GM12873 (cell line): ENCODE results near the gene EVPLL.

Experiments used
- CTCF ChIP-seq: IDR thresholded peaks from 2 replicates; pipeline ENCODE4 v1.5.1; 2012; ENCODE audit warnings: low read depth, mild to moderate bottlenecking, moderate library complexity, low read length, control low read depth; ENCODE audit not compliant: insufficient read depth; ENCODE audit errors: missing control alignments

EVPLL gene

DNA sequence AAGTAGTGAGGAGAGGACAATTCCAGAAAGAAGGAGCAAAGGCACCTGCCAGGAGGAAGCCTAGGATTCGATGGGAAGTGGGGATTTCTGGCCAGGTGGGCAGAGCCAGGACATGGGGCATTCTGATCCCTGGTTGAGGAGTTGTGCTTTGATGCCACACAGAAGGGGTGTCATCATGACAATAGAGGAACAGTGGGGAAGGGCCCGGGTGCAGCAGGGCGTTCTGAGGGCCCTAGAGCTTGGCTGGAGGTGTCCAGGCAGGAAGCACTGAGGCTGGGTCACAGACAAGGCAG is 4.3 kb downstream of the EVPLL start:
- TF ChIP-seq CTCF: no peak

DNA sequence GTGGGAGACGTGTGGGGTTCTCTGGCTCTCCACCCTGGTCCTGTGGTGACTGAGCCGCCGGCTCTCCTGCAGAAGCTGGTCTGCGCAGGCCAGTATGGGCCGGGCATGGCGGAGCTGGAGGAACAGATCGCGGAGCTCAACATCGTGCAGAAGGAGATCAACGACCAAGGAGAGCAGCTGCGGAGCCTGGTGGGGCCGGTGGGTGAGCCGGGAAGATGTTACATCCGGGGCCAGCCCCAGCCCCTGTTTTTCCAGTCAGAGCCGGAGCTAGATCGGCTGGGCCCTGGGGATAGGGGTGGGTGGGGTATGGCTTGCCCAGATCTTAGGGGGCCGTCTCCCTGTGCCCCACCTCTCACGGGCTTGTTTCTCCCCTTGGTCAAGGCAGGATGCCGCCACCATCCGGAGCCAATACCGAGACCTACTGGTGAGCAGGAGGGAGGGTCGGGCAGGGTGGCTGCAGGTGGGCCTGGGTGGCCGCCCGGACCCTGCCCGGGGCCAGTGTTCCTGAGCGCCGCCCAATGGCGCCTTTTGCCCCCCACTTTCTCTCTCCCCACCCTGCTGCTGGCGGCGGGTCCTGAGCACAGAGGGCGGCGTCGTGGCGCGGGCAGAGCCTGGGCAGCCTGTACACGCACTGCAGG is 5.0 kb downstream of the EVPLL start:
- TF ChIP-seq CTCF: no peak
